Ovary (tissue), 3 donors: ENCODE results near the gene TMEM33.

Experiments used
- EP300 ChIP-seq: sonication (generic); formaldehyde crosslinking; IDR thresholded peaks from one replicate; pipeline ENCODE4 v1.6.1; 2017; ENCODE audit warnings: antibody characterized with exemption
- POLR2A ChIP-seq: fragments of 450-650 bp; IDR thresholded peaks from one replicate; pipeline ENCODE4 v1.6.1; 2017; ENCODE audit warnings: antibody characterized with exemption, mild to moderate bottlenecking, moderate library complexity
- TF ChIP-seq, protein P1 (sequence below), 3 donors: fragments of 450-650 bp in 2 of 3; fragments of 200-600 bp in 1 of 3; IDR thresholded peaks; one replicate each; pipeline versions ENCODE4 v1.5.1 to v1.8.0; 2016 to 2022; ENCODE audit warnings: antibody characterized with exemption in 3 of 3, mild to moderate bottlenecking in 1 of 3
- donor health status: DM: no; HTN: no; CAD: no.

DNA sequence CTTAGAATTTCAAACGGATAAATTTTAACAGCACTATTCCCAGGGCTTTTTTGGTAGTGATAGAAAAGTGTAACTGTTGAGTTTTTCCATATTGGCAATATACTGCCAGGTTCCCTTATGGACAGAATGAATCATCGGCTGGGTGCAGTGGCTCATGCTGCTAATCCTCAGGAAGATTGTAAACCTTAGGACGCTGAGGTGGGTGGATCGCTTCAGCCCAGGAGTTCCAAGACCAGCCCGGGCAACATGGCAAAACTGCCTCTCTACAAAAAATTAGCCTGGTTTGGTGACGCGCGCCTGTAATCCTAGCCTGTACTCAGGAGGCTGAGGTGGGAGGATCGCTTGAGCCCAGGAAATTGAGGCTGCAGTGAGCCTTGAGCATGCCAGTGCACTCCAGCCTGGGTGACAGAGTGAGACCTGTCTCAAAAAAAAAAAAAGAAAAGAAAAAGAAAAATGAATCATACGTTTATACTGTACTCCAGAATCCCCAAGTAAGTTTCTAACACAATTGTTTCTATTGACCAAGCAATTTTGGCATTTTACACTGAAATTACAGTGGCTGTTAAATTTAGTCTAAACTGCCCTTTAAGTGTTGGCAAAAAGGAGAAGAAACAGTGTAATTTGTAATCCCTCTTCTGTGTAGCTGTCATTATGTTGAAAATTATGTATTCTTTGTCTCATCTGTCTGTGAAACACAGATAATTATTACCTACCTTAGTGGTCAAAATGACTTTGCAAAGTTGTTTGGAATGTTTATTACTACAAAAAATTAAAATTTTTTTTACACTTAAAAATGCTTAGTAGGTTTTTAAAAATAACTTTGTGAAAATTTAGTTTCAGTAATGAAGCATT is 56.9 kb downstream of the TMEM33 start:
- TF ChIP-seq, protein P1, sequence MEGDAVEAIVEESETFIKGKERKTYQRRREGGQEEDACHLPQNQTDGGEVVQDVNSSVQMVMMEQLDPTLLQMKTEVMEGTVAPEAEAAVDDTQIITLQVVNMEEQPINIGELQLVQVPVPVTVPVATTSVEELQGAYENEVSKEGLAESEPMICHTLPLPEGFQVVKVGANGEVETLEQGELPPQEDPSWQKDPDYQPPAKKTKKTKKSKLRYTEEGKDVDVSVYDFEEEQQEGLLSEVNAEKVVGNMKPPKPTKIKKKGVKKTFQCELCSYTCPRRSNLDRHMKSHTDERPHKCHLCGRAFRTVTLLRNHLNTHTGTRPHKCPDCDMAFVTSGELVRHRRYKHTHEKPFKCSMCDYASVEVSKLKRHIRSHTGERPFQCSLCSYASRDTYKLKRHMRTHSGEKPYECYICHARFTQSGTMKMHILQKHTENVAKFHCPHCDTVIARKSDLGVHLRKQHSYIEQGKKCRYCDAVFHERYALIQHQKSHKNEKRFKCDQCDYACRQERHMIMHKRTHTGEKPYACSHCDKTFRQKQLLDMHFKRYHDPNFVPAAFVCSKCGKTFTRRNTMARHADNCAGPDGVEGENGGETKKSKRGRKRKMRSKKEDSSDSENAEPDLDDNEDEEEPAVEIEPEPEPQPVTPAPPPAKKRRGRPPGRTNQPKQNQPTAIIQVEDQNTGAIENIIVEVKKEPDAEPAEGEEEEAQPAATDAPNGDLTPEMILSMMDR (IDR thresholded peaks at IDR 0.05), result no peak
- TF ChIP-seq POLR2A (no peak), EP300 (no peak)
